GM18526 (cell line): ENCODE measurements around the gene EPS8L2.

Source experiments
- POLR2A ChIP-seq: IDR thresholded peaks from 3 replicates; pipeline ENCODE4 v1.6.1; 2011; ENCODE audit not compliant: insufficient read length; ENCODE audit errors: extremely low read depth

The EPS8L2 gene

DNA sequence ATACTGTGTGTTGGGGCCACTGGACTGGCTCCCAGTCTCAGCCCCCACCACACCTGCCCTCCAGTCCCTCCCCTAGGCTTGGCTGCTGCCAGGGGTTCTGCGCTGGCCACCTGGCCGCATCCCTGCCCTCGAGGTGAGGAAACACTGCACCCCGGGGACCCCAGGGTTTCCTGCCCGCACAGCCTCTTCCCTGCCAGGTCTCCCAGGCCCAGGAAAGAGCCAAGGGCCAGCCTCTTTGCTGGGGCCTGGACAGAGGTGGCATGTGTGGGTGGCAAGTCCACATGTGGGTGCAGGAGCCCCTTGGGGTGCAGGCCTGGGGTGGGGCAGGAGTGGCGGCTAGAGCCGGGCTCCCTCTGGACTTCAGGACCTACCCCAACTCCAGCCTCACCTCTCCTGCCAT is 2.5 kb downstream of the EPS8L2 start:
- no peak for TF ChIP-seq POLR2A

GRCh38 chr11:709109-709997 is 3.3 kb downstream of the EPS8L2 start:
- TF ChIP-seq POLR2A, result no peak

GRCh38 chr11:714436-714835 is 8.4 kb downstream of the EPS8L2 start:
- no peak for TF ChIP-seq POLR2A

GRCh38 chr11:719214-720016 is 13.4 kb downstream of the EPS8L2 start:
- TF ChIP-seq POLR2A, result no peak

GRCh38 chr11:720017-720641 is 14.1 kb downstream of the EPS8L2 start:
- no peak for TF ChIP-seq POLR2A

DNA sequence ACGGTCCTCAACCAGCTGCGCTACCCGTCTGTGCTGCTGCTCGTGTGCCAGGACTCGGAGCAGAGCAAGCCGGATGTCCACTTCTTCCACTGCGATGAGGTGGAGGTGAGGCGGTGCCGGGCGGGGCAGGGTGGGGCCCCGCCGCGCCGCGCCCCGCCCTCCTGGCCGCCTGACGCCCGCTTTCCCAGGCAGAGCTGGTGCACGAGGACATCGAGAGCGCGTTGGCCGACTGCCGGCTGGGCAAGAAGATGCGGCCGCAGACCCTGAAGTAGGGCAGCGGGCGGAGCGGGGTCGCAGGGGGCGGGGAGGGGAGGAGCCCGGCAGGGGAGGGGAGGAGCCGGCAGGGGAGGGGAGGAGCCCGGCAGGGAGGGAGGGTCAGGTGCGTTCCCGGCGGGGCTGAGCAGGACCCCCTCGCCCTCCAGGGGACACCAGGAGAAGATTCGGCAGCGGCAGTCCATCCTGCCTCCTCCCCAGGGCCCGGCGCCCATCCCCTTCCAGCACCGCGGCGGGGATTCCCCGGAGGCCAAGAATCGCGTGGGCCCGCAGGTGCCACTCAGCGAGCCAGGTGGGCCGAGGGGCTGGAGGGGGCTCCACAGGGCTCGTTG is 14.7 kb downstream of the EPS8L2 start:
- TF ChIP-seq POLR2A, result no peak

GRCh38 chr11:721247-721740 is 15.3 kb downstream of the EPS8L2 start:
- TF ChIP-seq POLR2A, result no peak

- TF ChIP-seq POLR2A, result no peak
Measured at GRCh38 chr11:721741-722345, 15.8 kb downstream of the EPS8L2 start.

GRCh38 chr11:722346-722811 is 16.3 kb downstream of the EPS8L2 start:
- no peak for TF ChIP-seq POLR2A

DNA sequence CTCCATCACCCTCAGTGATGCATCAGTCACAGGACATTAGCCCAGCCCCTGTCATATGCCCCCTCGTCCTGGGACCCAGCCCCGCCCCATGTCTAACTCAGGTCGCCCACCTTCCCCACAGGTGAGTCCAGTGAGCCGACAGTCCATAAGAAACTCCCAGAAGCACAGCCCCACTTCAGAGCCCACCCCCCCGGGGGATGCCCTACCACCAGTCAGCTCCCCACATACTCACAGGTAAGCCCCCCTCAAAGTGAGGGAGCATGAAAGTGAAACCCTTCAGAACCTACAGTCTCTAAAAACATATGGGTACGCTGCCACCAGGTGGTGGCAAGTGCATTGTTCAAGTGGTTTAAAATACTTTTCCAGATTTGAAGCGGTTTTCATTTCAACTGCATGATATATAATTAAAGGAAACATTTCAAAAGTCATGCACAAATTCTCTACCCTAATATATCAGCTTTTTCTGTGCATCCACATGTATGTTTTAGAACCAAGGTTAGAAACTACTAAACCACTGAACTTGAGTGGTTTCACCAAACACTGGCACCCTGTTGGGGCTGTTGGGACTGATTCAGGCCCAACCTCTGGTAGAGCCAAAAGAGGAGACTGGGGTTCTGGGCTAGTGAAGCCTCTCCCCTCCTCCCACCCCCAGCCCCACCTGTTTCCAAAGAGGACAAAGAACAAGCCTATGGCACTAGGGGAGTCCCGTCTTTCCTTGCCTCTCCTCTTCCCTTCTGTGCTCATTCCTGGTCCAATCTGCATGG is 17.3 kb downstream of the EPS8L2 start:
- no peak for TF ChIP-seq POLR2A

DNA sequence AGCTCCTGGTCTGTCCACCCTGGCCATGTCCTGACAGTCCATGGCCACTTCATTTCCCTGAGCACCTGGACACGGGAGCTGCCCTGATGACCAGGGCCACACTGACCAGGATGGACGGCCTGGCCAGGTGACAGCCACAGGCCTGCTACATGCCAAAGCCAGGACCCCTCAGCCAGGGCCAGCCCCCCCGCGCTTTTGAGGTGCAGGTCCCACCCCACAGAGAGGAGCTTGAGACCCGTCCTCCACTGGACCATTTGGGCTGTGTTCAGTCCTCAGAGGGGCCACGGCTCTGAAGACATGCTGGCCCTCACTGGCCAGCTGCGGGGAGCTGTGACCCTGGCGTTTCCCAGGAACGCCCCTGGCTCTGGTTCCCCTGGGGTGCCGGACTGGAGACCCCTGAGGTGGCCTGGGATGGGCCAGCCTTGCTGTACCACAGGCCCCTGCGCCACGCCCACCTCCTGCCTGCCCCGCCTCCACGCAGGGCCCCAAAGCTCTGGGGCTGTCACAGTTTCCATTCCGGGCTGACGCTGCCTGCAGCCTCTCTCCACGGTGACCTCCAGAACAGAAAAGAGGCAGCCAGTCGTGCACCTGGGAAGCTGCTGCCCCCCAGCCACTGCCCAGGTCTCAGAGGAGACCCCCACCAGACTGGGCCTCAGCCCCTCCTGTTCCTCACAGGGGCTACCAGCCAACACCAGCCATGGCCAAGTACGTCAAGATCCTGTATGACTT is 18.2 kb downstream of the EPS8L2 start:
- TF ChIP-seq POLR2A, result no peak

DNA sequence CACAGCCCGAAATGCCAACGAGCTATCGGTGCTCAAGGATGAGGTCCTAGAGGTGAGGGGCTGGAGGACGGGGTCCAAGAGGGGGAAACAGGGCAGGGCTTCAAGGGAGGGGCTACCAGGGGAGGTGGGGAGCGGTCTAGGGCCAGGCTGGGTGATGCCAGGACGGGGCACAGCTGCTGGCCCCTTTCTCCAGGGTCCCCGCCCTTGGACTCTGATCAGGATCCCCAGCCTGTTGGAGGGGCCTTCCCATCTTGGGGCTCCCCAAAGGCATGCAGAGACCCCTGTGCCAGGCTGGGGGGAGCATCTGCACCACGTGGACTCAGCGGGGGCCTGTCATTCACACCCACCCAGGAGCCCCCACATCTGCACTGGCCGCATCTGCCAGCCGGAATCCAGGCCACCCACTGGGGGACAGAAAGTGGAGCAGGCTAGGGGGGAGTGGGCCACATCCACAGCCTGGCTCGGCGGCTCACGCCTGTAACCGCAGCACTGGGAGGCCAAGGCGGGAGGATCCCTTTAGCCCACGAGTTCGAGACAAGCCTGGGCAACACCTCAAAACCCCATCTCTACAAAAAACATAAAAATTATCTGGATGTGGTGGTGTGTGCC is 18.9 kb downstream of the EPS8L2 start:
- TF ChIP-seq POLR2A, result no peak
